GM10248 (cell line): Measurements from ENCODE around the gene GRAP.

Source experiments
- CTCF ChIA-PET: fragments of 300-600 bp; sonication (Branson Sonifier 250); formaldehyde crosslinking; extraction: SDS; loops from one replicate; lab custom pipeline; 2021; ENCODE audit warnings: antibody characterized with exemption; lab: Yijun Ruan, JAX
- POLR2A ChIA-PET: fragments of 350-650 bp; sonication (Branson Sonifier 250); formaldehyde crosslinking; extraction: SDS; loops from one replicate; lab custom pipeline; 2020; ENCODE audit warnings: antibody characterized with exemption; lab: Yijun Ruan, JAX
- DNase-seq: peaks from one replicate; pipeline ENCODE4 v3.0.0; 2012; ENCODE audit errors: extremely low spot score
- CTCF ChIP-seq: IDR thresholded peaks from 2 replicates; pipeline ENCODE4 v1.5.1; 2012; ENCODE audit warnings: mild to moderate bottlenecking, low read depth; ENCODE audit errors: extremely low read depth, missing control alignments, control extremely low read depth

The GRAP gene

GRCh38 chr17:19016297-19016696, 30.5 kb downstream of the GRAP start:
- no peak for TF ChIP-seq CTCF
- ChIA-PET CTCF (interaction anchor here (1.0 kb wide), 1 partner anchor 55 kb away, joined by 4 read pairs; no protein-coding TSS in a partner anchor), POLR2A (interaction anchor here (0.6 kb wide), 1 partner anchor 817 kb away, joined by 4 read pairs; no protein-coding TSS in a partner anchor)
- DNase-seq, result no peak

- CTCF ChIA-PET, result interaction anchor here (1.1 kb wide), 1 partner anchor 390 kb away, joined by 3 read pairs; no protein-coding TSS in a partner anchor
- DNase-seq, result no peak
- TF ChIP-seq CTCF, result no peak
- POLR2A ChIA-PET, result no interaction called here
These were observed 31.3 kb downstream of the GRAP start for GRCh38 chr17:19015428-19015827.

- no peak for TF ChIP-seq CTCF
- ChIA-PET CTCF (interaction anchor here (1.1 kb wide), 1 partner anchor 389 kb away, joined by 3 read pairs; no protein-coding TSS in a partner anchor), POLR2A (no interaction called here)
- no peak for DNase-seq
These were observed 32.0 kb downstream of the GRAP start for GRCh38 chr17:19014628-19015215.

GRCh38 chr17:19013806-19014627, 32.7 kb downstream of the GRAP start:
- ChIA-PET CTCF (no interaction called here), POLR2A (no interaction called here)

GRCh38 chr17:19013226-19013625, 33.5 kb downstream of the GRAP start:
- ChIA-PET CTCF (no interaction called here), POLR2A (no interaction called here)
- no peak for DNase-seq
- TF ChIP-seq CTCF, result no peak

More at GRCh38 chr17:19013806-19014627, 32.7 kb downstream of the GRAP start:
- DNase-seq, result no peak
- TF ChIP-seq CTCF, result no peak

- TF ChIP-seq CTCF, result no peak
- no peak for DNase-seq
- POLR2A ChIA-PET, result no interaction called here
- CTCF ChIA-PET, result interaction anchor here (0.7 kb wide), 1 partner anchor 51 kb away, joined by 3 read pairs; no protein-coding TSS in a partner anchor
These were observed 34.3 kb downstream of the GRAP start for GRCh38 chr17:19012171-19013080.
